Activated T-helper 2 cell treated with anti-CD3 and anti-CD28 coated beads, Interferon-gamma antibody, Interleukin-2, Interleukin-4, amounts not matched to agents 10 μg/mL and 5 μg/mL and 100 μg/mL, durations not matched to agents 14 hours and 24 hours and 36 hours (primary cell): ENCODE results near the gene FYB1. TPM values are rescaled to one million over a fixed set of nuclear protein-coding genes. Genes with fewer than 3 reads are reported as not detected.

Experiments used
- DNase-seq: peaks from one replicate; pipeline ENCODE4 v3.0.0; 2021; ENCODE audit warnings: low spot score
- H3K27ac Mint-ChIP-seq: one replicate; pipeline ENCODE4 v1.8.0; 2021; ENCODE audit warnings: mixed read lengths
- H3K27me3 Mint-ChIP-seq: one replicate; pipeline ENCODE4 v1.8.0; 2021; ENCODE audit warnings: low read depth, mixed read lengths
- H3K36me3 Mint-ChIP-seq: one replicate; pipeline ENCODE4 v1.8.0; 2021; ENCODE audit warnings: low read depth, mixed read lengths
- H3K4me1 Mint-ChIP-seq: one replicate; pipeline ENCODE4 v1.8.0; 2021; ENCODE audit warnings: low read depth, mixed read lengths
- H3K4me3 Mint-ChIP-seq: one replicate; pipeline ENCODE4 v1.8.0; 2021; ENCODE audit warnings: low read depth, mild to moderate bottlenecking, moderate library complexity, mixed read lengths
- H3K9me3 Mint-ChIP-seq: one replicate; pipeline ENCODE4 v1.8.0; 2021; ENCODE audit warnings: mixed read lengths
- intact Hi-C: fragments of 100-400 bp; cut with micrococcal nuclease; formaldehyde crosslinking; loops from one replicate; pipeline ENCODE4 v1.15.1; 2023
- total RNA-seq: library from RNA; stranded (reverse); gene quantifications from 2 replicates; pipeline ENCODE4 v1.2.3, GENCODE V29; 2022

FYB1 gene
- total RNA-seq, 1 donor from 2014 or later: 70.7 TPM

GRCh38 chr5:39209924-39210323 is 9.4 kb downstream of the FYB1 start:
- peak overlapping the region; percentile 90 for H3K27ac Mint-ChIP-seq
- intact Hi-C loops: loop anchor here (1.0 to 10.0 kb wide), 9 partner anchors 9 to 1625 kb away; partner anchors contain the start of genes RPL37 and TTC33
- peaks cover 87% of the 10 kb centered on the region for H3K4me1 Mint-ChIP-seq
- H3K27me3 Mint-ChIP-seq: no peaks in the 10 kb centered on the region
- H3K4me3 Mint-ChIP-seq: peak overlapping the region; percentile 73
- H3K9me3 Mint-ChIP-seq: no peaks in the 10 kb centered on the region
- H3K36me3 Mint-ChIP-seq: no peaks in the 10 kb centered on the region
- peak; percentile 82 for DNase-seq

- Mint-ChIP-seq H3K4me1 (peaks cover 90% of the 10 kb centered on the region), H3K4me3 (peak overlapping the region; percentile 73), H3K9me3 (no peaks in the 10 kb centered on the region), H3K36me3 (no peaks in the 10 kb centered on the region), H3K27ac (peak overlapping the region; percentile 90), H3K27me3 (no peaks in the 10 kb centered on the region)
- intact Hi-C loops: loop anchor here (2.0 to 10.0 kb wide), 3 partner anchors 132 to 1626 kb away; partner anchors contain the start of gene RPL37
- no peak for DNase-seq
Measured at GRCh38 chr5:39208471-39208870, 10.9 kb downstream of the FYB1 start.

- H3K27ac Mint-ChIP-seq: peak overlapping the region; percentile 90
- peak overlapping the region; percentile 73 for H3K4me3 Mint-ChIP-seq
- no peaks in the 10 kb centered on the region for H3K36me3 Mint-ChIP-seq
- no peak for DNase-seq
- intact Hi-C loops: loop anchor here (2.0 to 10.0 kb wide), 3 partner anchors 131 to 1627 kb away; partner anchors contain the start of gene RPL37
- no peaks in the 10 kb centered on the region for H3K27me3 Mint-ChIP-seq
- H3K4me1 Mint-ChIP-seq: peaks cover 85% of the 10 kb centered on the region
- H3K9me3 Mint-ChIP-seq: no peaks in the 10 kb centered on the region
Measured at GRCh38 chr5:39207345-39208045, 11.9 kb downstream of the FYB1 start.

- Mint-ChIP-seq H3K9me3 (no peaks in the 10 kb centered on the region), H3K4me1 (peaks cover 86% of the 10 kb centered on the region), H3K27me3 (no peaks in the 10 kb centered on the region), H3K36me3 (no peaks in the 10 kb centered on the region), H3K4me3 (peak overlapping the region; percentile 17), H3K27ac (peak overlapping the region; percentile 44)
- DNase-seq: no peak
- intact Hi-C loops: loop anchor here (10.0 kb wide), 1 partner anchor 1628 kb away; the partner anchor contains the start of gene RPL37
Measured at GRCh38 chr5:39206630-39207321, 12.6 kb downstream of the FYB1 start.

GRCh38 chr5:39205550-39205949 is 13.8 kb downstream of the FYB1 start:
- DNase-seq: no peak
- Mint-ChIP-seq H3K4me1 (peaks cover 77% of the 10 kb centered on the region), H3K9me3 (no peaks in the 10 kb centered on the region), H3K36me3 (no peaks in the 10 kb centered on the region), H3K4me3 (peak overlapping the region; percentile 54), H3K27me3 (no peaks in the 10 kb centered on the region), H3K27ac (peak overlapping the region; percentile 90)
- intact Hi-C loops: loop anchor here (10.0 kb wide), 1 partner anchor 1629 kb away; the partner anchor contains the start of gene RPL37

GRCh38 chr5:39203951-39204350 is 15.4 kb downstream of the FYB1 start:
- Mint-ChIP-seq H3K4me1 (peaks cover 72% of the 10 kb centered on the region), H3K4me3 (peak overlapping the region; percentile 89), H3K27me3 (no peaks in the 10 kb centered on the region), H3K36me3 (no peaks in the 10 kb centered on the region), H3K27ac (peak overlapping the region; percentile 90), H3K9me3 (no peaks in the 10 kb centered on the region)
- intact Hi-C loops: loop anchor here (5.0 to 10.0 kb wide), 2 partner anchors 37 to 1631 kb away; partner anchors contain the start of gene RPL37
- no peak for DNase-seq

GRCh38 chr5:39203275-39203922 is 16.0 kb downstream of the FYB1 start:
- Mint-ChIP-seq H3K4me1 (peaks cover 67% of the 10 kb centered on the region), H3K27ac (peak overlapping the region; percentile 90), H3K36me3 (no peaks in the 10 kb centered on the region), H3K27me3 (no peaks in the 10 kb centered on the region), H3K4me3 (peak overlapping the region; percentile 89), H3K9me3 (no peaks in the 10 kb centered on the region)
- DNase-seq: no peak
- intact Hi-C loops: loop anchor here (5.0 to 10.0 kb wide), 2 partner anchors 36 to 1631 kb away; partner anchors contain the start of gene RPL37

GRCh38 chr5:39202597-39203274 is 16.6 kb downstream of the FYB1 start:
- H3K27ac Mint-ChIP-seq: peak overlapping the region; percentile 90

GRCh38 chr5:39201781-39202596 is 17.4 kb downstream of the FYB1 start:
- Mint-ChIP-seq H3K27ac (peak overlapping the region; percentile 90), H3K27me3 (no peaks in the 10 kb centered on the region), H3K4me3 (peak overlapping the region; percentile 89), H3K9me3 (no peaks in the 10 kb centered on the region), H3K4me1 (peaks cover 62% of the 10 kb centered on the region), H3K36me3 (no peaks in the 10 kb centered on the region)
- intact Hi-C loops: loop anchor here (1.0 to 10.0 kb wide), 6 partner anchors 7 to 1633 kb away; partner anchors contain the start of gene RPL37
- DNase-seq: no peak

More at GRCh38 chr5:39202597-39203274, 16.6 kb downstream of the FYB1 start:
- Mint-ChIP-seq H3K4me1 (peaks cover 62% of the 10 kb centered on the region), H3K36me3 (no peaks in the 10 kb centered on the region), H3K9me3 (no peaks in the 10 kb centered on the region), H3K27me3 (no peaks in the 10 kb centered on the region), H3K4me3 (peak overlapping the region; percentile 89)
- DNase-seq: no peak
- intact Hi-C loops: loop anchor here (5.0 to 10.0 kb wide), 2 partner anchors 35 to 1632 kb away; partner anchors contain the start of gene RPL37

GRCh38 chr5:39201160-39201780 is 18.1 kb downstream of the FYB1 start:
- no peaks in the 10 kb centered on the region for H3K9me3 Mint-ChIP-seq
- intact Hi-C loops: loop anchor here (1.0 to 10.0 kb wide), 6 partner anchors 8 to 1634 kb away; partner anchors contain the start of gene RPL37
- no peak for DNase-seq
- peaks cover 62% of the 10 kb centered on the region for H3K4me1 Mint-ChIP-seq
- no peaks in the 10 kb centered on the region for H3K27me3 Mint-ChIP-seq
- peak overlapping the region; percentile 90 for H3K27ac Mint-ChIP-seq
- H3K4me3 Mint-ChIP-seq: peak overlapping the region; percentile 89
- H3K36me3 Mint-ChIP-seq: peaks cover 4% of the 10 kb centered on the region

GRCh38 chr5:39200081-39200480 is 19.3 kb downstream of the FYB1 start:
- Mint-ChIP-seq H3K27me3 (no peaks in the 10 kb centered on the region), H3K27ac (peak overlapping the region; percentile 90), H3K9me3 (no peaks in the 10 kb centered on the region), H3K4me3 (peak overlapping the region; percentile 89), H3K4me1 (peaks cover 58% of the 10 kb centered on the region), H3K36me3 (peaks cover 4% of the 10 kb centered on the region)
- no peak for DNase-seq
- intact Hi-C loops: loop anchor here (5.0 to 10.0 kb wide), 2 partner anchors 33 to 1635 kb away; partner anchors contain the start of gene RPL37
